Renal cortex interstitium (tissue), 11 donors: ENCODE measurements around the gene GMDS. TPM values are rescaled to one million over a fixed set of nuclear protein-coding genes. Genes with fewer than 3 reads are reported as not detected.

ENCODE experiments used
- DNase-seq, 11 donors: peaks; one replicate each; pipeline ENCODE4 v3.0.0-alpha.2; 2013; ENCODE audit warnings: low read depth in 9 of 11, low spot score in 4 of 11; ENCODE audit errors: extremely low read depth in 1 of 11
- polyA plus RNA-seq, 3 donors: library from polyadenylated mRNA; unstranded; fragments of 120-200 nt; gene quantifications; one replicate each; pipeline ENCODE4 v1.2.1, GENCODE V29; 2013; ENCODE audit not compliant: insufficient read length in 3 of 3

The GMDS gene
- polyA plus RNA-seq, 3 donors, result 62.2 to 72.8 (median 67.5) TPM

DNA sequence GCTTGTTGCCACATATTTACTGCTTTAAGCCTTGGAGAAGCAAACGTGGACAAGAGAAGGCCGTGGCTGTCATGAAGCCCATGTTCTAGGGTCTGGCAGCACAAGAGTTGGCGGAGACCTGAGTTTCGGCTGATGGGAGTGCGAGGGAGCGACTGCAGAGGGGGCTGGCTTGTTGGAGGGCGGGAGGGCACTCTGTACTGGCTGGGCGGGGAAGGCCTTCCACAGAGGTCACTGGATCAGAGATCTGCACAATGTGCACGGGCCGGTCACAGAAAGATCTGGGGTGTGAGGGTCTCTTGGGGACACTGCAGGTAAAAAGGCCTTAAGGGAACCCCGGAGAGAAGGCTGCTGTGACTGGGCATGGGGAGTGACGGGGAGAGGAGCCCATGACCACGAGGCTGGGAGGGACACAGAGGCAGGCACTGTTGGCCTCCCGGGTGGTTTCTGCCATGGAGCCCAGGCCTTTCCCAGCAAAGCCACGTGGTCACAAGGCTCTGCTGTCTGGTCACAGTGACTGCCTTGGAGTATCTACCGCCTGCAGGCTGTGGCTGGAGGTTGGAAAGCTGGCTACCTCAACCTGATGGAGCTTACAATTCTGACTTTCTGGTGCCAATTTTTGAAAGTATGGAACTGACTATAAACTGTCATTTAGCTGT lies 611.9 kb downstream of the GMDS start:
- DNase-seq, result no peak

DNA sequence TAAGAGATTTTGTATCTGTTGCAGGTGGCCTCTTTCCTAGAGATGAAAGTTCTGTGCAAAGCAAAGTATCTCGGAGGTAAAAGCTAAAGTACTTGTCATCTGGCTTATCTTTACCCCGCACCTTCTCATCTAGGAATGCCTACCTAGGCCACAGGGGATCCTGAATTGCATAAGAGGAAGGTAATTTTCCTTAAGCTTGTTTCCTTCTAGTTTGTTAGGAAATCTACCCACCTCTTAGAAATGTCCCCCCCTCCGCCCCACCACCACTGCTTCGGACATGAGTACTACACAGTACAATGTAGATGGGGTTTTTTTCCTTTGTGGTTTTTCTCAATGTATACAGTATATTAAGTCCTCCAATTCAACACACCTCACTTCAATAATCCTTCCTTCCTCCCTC lies 614.2 kb downstream of the GMDS start:
- DNase-seq, result no peak

DNA sequence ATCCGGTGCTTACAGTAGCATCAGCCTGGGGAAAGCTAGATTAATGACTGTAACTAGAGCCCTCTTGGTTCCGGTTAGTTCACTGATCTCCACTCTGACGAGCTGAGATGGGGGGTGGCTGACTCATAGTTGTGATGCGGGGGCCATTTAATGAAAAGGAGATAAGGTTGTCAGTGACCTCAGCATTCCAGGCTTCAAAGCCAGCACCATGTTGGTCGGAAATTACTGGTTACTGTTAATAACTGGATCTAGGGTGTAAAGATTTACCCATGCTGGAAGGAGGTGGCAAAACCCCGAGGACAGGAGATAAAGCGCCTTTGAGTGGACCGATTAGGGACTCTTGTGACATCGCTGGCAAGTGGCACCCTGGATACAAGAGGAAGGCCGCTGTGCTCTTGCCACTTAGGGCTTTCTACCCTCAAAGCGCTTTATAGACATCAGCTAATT lies 614.6 kb downstream of the GMDS start:
- peak in 1 of 11 donors; percentile 11 for DNase-seq

GRCh38 chr6:1630212-1630770 lies 615.1 kb downstream of the GMDS start:
- DNase-seq, result no peak

DNA sequence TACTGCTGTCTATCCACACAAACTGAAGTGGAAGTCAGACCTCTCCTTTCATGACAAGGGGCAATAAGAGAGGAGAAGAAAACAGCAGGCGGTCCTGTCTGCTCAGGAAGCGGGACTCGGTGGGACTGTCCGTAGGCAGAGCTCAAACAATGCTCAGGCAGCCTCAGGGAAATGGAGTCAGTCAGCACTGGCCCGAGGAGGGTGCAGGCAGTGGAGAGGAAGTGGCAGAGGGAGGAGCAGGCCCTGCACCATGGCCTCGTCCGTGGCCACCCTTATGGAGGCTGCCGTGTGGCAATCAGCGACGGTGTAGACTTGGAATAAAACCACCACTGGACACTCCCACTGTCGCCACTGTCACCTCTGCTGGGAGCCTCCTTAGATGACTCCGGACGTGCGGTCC lies 616.1 kb downstream of the GMDS start:
- no peak for DNase-seq

- no peak for DNase-seq
Measured at GRCh38 chr6:1627827-1628560, 617.4 kb downstream of the GMDS start.

DNA sequence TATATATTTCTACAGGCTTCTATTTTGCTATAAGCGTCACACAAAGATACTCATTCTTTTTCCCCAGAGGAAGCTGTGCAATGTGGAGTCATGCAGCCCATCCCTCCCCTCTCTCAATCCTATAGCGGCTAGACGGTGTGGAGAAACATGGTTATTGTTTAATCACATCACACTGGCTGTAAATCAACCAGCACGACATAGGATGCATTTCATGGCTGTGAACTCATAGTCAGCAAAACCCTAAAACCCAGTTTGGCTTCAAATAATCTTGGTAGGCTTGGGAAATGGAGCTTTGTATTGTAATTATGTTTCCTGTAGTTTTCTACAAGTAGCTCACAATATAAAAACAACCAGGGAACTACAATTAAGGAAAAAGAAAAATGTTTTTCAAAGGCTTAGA lies 618.9 kb downstream of the GMDS start:
- DNase-seq, result no peak

DNA sequence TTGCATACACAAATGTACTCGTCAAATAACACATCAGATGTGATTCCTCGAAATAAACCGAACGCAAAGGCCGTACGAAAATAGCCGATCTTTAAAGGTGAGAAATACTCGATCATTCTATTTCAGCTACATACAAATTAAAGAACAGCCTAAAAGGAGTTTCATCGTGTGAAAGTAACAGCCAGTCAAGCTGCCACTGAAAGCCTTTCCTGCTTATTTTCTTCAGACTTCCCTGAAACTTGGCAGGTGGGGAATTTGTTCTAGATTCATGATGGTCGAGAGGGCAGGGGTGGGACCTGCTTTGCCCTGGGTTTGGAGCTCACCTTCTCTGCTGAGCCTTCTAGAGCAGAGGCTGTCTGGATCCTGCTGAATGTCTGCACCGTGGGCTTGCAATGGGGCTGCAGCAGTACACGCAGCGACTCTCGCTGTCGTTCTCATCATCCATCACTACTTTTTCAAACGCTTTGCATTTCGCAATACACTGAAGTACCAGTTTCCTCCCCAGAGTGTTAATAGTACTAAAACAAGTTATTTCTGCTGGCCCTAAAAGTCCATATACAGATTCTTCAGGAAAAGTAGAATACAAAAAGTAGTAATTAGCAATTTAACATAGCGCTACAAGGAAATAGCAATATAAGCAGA lies 619.5 kb downstream of the GMDS start:
- DNase-seq, result no peak

DNA sequence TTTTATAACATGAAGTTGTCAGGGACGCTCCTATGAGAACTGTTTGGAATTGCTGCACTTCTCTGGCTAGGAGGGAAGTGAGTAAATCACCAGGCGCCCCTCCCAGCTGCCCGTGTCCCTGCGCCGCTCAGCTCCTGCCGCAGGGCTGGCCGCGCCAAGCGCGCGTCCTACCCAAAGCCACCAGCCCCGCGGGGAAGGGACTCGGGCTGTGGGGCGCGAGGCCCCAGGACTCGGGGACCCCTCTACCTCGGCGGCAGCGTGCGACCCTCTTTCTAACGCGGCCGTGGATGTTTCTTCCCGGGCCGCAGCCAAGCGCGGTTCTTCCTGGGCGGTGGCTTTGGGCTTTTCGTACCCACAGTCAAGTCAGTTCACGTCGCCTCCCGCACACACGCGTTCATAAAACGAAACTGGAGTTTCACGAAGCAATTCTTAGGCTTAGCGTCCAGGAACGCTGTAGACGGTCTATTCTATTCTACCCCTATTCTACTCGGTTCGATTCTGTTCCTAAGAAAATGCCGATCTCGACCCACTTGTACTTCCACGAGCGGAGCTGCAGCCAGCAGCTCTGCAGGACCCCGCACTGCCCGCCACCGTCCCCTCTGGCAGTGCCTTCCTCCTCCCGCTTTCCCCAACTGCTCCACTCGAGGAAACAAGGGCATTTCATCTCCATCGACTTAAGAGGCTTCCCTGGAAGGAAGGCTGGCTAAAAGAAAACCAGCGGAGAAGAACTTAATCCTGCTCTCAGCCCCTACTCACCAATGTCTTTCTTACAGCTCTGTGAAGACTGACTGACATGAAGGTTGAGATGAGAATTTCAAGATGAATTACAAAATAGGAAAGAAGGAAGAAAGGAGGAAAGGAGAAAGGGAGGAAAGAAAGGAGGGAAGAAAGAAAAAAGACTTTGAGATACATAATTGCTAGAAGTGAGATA lies 620.3 kb downstream of the GMDS start:
- no peak for DNase-seq

- no peak for DNase-seq
Measured at GRCh38 chr6:1624058-1624850, 621.2 kb downstream of the GMDS start.

DNA sequence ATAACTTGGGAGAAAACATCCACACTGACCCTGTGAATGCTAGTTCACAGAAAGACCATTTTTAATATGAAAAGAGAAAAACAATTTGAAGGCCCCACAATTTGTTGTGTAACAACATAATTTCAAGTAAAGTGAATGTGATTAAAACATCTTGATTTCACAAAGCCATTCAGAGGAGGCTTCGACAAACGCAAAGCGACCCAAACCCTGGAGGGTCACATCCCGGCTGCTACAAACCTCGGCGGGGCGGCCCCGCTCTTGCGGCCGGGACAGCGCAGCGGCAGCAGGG lies 621.7 kb downstream of the GMDS start:
- DNase-seq, result no peak

DNA sequence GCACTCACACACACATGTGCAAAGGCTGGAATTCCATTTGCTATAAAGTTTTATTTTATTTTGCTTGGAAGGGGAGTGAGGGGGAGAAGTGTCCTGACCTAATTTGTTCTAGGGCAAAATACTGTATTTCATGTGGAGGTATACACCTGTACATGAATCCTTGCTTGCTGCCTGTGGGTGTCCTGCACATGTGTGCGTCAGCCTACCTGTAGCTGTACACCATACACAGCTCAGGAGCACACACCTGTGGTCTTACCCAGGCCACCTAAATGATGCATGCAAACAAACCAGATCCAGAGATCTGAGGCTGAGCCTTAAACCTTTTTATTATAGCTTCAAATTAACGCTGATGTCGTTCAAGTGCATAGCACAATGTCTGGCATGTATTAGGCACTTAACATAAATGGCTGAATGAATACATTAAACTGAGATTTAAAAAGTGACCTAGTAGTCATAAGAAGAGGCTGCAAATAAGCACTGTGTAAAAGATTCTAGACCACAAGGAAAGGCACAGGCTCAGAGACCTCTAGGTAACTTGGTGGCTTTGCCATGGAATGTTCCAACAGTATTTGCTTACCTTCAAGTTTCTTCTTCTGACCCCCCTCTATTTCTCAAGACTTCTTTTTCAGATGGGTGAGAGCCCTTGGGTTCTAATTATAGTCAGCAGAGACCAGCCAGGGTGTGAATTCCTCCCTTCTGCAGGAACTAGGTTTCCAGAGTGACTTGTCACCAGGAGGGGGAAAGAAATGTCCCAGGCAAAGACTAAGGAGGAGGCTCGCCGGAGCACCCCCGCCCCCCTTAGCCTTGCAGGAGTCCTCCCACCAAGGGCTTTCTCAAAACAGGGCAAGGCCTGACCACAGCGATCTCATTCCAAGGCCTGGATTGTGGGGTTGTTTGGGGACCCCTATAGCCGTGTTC lies 622.3 kb downstream of the GMDS start:
- no peak for DNase-seq

- no peak for DNase-seq
Measured at GRCh38 chr6:1622220-1622850, 623.1 kb downstream of the GMDS start.

GRCh38 chr6:1621070-1621701 lies 624.2 kb downstream of the GMDS start:
- DNase-seq, result no peak

DNA sequence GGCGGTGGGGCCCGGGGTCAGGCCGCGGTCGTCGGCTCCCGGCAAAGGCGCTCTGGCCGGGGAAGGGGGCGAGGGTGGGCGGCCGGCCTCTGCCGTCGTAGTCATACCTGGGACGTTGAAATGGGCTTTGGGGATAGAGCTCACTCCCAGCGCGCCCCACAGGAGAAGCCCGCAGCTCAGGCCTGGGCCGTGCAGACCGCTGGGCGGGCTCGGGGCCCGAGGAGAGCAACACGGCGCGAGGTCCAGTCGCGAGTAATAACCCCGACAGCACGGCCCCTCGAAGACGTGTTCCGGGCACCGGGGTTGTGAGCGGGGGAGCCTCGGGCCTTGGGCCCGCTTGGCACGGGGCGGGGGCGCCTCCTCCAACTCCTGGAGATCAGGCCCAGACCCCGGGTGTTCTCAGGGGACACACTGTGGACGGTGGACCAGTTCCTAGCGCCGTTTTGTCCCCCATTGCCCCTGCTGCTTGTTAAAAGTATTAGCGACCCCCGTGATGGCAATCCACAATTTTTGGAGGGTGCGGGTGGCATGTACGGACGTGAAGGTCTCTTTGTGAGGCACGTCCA lies 624.8 kb downstream of the GMDS start:
- DNase-seq, result no peak
